ENCODE measurements around the gene FLII.

DNA sequence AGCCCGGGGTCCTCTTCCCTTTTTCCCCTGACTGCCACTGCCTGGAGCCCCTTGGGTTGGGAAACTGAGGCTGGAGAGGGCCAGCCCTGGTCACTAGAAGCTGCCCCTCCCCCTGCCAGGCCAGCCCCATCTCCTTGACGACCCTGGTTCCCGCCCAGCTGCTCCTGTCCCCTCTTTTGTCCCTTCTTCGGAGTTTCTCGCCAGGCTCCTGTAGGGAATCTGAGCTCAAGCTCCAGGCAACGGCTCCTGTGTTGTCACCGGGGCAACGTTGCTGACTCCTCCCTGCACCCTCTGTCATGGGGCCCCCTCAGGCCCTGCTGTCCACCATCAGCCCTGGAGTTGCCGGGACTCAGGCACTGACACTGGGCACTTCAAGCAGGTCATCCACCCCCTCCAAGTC, 27.4 kb downstream of the FLII start:
- TF ChIP-seq ZNF239 (tag by site-specific recombination; IDR thresholded peaks at IDR 0.05) (no peak), ZNF24 (tag by site-specific recombination; IDR thresholded peaks at IDR 0.05) (no peak)

All from HEK293 (cell line).